NK-92 treated with Interleukin-12 subunit alpha and Interleukin-12 subunit beta, amount 100 ng/mL, for 24 hours (cell line): Measurements from ENCODE around the gene TAB3.

Experiments
- DNase-seq: peaks from one replicate; lab custom pipeline; 2025; lab: John Stamatoyannopoulos, UW

TAB3 gene

DNA sequence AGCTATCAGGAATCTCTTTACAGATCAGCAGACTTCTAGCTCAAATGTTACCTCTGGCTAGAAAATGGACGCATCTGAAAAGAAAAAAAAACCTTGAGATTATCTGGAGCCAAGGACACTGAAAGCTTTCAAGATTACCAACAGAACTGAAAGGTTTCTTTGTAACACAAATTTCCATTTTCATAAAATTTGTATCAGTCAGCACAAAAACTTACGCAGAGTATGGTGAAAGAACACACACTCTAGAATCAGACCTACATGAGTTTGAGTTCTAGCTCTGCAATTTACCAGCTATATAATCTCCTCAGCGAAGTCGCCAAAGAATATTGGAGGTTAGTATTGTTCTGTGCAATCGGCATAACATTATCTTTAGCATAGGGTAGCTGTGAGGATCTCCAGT is 1.8 kb downstream of the TAB3 start:
- DNase-seq: no peak

DNA sequence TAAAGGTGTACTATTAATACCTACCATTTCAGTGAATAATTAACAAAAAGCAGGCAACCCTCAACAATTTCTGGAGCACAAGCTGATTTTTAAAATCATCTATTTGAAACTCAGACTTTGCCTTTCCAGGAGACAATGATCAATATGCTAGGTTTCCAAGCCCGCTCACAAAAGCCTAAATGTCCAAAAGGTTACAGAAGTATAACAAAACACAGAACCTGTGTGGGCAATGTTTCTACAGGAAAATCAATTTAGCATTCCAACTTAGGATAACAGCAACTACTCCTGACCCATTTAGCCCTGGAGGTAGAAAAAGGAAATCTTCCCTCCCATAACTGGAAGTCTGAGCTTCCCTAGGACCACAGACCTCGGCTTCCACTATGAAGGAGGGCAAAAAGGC is 3.9 kb downstream of the TAB3 start:
- DNase-seq: no peak

DNA sequence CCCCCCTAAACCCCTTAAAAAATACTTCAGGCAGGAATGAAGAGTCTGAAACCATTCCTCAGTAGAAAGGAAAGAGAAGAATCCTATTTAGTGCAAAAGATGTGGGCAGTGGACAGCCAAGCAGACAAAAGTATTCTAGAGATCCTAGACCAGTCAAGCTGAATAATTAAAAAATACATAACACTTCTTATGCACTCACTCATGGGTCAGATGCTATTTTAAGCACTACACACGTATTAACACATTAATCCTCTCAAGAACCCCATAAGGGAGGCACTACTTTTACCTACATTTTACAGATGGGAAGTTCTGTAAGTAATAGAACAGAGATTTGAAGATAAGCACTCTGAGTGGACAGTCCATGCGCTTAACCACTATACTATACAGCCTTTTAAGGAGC is 5.9 kb downstream of the TAB3 start:
- DNase-seq: no peak

DNA sequence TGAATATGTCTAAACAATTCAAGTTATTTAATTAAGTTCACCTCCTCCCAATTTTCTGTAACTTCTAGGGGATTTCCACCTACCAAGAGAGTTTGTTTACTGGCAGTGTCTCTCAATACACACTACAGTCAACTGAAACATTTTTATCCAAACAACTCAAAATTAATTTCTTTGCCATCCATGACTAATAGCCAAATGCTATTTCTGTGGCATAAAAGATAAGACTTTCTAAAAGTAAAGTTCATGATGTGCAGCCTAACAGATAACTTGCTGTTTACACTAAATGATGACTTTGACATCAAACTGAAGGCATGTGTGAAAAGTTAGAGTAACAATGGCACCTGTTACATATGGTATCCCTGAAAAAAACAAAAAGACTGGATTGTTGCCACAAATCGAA is 7.3 kb downstream of the TAB3 start:
- no peak for DNase-seq

DNA sequence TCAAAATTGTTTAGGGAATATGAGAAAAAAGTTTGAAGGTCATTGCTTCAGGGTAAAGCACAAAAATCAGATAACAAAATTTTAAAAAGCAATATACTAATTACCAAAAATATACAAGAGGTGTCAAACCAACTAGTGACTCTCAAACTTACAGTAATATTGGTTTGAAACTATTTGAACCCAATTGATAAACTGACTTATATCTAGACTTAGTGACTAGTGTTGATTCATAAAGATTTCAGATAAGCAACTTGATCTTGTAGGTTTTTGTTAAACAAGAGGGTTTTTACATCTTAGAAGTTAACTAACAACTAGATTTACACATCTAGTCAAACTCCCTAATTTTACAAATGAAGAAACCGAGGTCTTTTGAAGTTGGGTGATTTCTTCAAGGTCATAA is 7.7 kb downstream of the TAB3 start:
- DNase-seq: no peak

DNA sequence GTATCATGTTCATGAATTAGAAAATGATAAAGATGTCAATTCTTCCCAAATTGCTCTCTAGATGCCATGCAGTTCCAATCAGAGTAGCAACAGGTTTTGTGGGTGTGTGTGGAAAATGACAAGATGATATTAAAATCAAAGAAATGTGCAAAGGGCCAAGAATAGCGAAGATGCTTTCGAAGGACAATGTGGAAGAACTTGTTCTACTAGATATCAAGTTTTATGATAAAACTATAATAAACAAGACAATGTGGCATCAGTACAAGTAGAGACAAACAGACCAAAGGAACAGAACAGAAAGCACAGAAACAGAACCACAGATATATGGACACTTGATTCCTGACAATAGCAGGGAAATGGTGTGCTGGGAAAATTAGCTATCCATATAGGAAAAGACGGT is 9.0 kb downstream of the TAB3 start:
- DNase-seq: no peak

DNA sequence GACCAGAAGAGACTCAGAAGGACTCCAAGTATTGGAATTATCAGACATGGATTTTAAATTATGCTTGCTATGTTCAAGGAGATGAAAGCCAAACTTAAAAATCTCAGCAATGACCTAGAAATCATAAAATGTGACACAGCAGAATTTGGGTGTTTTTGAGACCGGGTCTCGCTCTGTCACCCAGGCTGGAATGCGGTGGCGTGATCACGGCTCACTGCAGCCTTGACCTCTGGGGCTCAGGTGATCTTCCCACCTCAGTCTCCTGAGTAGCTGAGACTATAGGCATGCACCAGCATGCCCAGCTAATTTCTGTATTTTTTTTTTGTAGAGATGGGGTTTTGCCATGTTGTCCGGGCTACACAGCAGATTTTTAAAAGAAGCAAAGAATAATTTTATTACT is 12.7 kb downstream of the TAB3 start:
- no peak for DNase-seq

DNA sequence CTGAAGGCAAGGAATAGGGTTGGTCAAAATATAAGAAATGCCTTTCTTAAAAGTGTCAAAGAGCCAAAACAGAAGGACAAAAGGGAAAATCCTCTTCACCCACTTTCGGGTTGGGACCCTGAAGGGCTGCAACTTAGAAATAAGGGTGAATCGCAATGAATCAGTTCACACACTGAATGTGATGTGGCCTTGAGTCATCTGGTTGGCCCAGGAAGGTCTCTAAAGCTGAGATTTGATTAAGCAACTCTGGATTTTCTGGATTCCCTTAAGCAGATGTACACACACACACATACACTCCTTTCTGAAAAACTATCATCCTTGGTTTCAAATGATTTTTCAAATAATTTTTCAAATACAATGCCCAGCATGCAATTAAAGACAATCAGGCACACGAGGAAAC is 13.1 kb downstream of the TAB3 start:
- DNase-seq: peak; percentile 0

DNA sequence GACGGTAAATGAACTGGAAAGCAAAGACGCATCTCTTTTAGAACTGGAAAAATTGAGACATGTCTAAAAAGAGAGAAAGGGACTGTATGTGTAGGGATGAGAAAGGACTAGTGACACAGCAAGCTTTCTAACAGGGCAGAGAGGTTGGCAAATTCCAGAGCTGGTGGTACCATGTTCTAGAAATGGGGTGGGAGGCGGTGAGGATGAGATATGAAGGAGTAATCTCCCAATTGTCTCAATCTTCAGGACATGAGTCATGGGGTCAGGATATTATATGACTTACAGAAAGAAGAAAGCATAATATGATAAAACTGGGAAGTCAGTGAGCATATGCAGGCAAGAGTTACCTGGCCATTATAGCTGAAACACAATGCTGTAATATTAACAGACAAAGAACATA is 14.2 kb downstream of the TAB3 start:
- no peak for DNase-seq

DNA sequence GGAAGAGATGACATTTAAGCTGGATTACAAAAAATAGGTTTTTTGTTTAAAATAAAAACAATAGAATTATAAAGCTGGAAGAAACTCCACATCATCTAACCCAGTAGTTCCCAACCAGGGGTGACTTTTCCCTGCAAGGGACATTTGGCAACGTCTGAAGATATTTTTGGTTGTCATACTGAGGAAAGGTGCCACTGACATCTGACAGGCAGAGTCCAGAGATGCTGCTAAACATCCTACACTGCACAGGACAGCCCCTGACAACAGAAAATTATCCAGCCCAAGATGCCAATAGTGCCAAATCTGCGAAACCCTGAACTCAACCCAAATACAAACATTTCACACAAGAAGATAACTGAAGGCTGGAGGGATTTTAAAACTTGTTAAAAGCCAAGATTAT is 18.5 kb downstream of the TAB3 start:
- no peak for DNase-seq

DNA sequence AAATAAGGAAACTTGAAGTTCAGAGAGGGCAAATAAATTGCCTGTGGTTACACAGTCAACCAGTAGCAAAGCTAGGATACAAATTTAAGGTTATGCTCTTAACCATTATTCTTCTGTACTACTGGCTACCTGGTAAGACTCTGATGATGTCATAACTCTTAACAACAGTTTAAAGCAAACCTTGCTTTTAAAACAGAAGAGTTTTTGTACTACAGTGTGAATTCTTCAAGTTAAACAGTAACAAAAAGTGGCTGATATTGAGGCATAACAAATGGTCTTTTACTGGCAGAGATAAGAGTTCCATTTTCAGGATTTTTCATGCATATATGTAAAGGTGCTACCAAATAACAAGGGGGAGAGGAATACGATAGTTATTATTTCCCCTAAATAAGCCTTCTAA is 23.4 kb downstream of the TAB3 start:
- DNase-seq: no peak

DNA sequence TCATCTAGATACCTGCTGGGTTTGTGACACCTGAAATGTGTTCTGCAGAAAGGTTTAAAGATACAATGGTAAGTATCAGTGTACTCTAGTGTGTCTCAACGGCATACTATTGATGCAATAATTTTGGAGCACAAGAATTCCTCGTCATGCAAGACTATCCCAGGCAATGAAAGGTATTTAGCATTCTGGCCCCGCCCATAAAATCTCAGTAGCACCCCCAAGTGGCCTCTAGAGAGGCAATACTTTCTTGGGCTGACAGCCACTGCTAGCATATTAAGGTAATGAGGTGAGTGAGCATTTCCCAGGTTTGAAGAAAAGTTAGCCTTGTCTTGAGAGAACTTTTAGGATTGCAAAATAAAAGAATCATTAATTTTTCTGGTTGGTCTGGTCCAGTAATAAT is 24.0 kb downstream of the TAB3 start:
- no peak for DNase-seq

DNA sequence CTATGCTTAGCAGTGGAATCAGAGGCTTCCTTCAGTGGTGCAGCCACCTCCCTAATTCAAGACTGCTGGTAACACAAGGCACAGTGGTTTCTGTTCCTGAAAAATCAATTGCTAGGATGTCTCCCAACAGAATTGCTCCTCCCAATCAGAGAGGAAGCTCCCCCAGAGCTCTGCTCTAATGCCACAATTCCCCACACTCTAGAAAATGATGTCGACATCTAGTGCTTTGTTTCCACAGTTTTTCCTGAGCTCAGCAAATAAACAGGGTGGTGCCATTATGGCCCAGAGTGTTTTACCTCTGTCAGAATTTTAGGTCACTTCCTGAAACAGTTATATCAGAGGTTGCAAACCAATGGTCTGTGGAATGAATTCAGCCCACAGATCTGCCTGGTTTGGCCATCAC is 24.7 kb downstream of the TAB3 start:
- DNase-seq: no peak

DNA sequence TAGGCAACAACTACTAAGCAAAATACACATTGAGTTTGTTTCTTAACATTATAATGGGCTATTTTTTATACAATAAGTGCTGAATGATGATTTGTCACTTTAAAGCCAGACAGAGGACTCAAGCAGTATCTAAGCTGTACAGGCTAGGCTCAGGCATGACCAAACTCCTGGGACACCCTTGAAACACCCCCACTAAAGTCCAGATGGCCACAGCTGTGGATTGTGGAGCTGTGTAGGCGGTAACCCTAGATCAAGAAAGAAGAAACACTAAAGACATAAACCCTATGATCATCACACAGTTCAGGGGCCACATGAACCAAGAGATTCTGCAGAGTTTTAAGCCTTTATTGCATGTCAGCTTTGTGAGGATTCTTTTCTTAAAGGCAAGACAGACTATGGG is 25.1 kb downstream of the TAB3 start:
- DNase-seq: no peak

DNA sequence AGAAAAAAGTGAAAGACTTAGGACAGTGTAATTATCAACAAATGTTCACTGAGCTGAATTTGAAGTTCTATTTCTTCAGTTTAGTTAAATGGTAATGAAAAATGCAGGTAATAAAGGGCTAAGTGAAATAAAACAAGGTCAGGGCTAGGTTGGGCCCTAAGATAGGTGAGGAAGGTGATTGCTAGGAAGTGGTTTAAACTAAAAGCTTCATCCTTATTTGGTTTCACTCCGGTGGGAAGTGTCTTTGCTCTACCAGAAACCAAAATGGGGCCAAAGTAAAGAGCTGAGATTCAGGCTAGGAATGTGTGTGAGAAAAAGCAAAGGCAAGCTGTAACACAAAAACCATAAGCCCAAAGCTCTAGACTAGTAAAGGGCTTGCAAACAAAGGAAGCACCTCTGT is 31.0 kb downstream of the TAB3 start:
- no peak for DNase-seq

DNA sequence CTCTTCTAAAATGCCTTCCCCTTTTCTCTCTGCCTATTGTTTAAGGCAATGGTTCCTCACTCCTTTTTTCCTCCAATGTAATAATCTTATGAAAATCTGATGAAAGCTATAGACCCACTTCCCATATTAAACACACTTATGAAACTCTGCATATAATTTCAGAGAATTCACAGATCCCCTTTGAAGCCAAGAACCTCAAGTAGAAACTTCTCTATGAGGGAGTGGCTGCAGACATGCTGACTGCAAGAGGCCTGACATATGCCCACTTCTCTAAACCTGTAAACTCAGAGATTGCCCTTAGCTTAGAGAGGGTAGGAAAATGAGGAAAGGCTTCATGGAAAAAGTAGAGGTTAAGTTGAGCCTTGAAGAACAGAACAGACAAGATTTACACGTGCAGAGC is 37.6 kb downstream of the TAB3 start:
- no peak for DNase-seq

DNA sequence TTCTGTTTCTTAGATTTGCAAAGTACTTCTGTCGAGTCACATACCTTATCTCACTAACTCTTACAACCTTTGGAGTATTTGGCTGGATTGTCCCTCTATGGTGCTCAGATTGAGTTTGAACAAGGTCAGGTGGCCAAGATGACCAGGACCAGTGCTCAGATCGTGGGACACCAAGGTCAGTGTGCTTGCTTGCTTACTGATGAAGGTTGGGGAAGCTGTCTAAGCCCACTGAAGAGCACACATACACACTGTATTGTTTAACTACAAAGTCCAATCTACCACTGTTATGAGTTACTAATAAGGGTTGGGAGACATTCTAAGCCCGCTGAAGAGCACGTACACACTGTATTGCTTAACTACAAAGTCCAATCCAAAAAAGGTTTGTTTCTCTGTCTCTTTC is 53.7 kb downstream of the TAB3 start:
- DNase-seq: no peak

DNA sequence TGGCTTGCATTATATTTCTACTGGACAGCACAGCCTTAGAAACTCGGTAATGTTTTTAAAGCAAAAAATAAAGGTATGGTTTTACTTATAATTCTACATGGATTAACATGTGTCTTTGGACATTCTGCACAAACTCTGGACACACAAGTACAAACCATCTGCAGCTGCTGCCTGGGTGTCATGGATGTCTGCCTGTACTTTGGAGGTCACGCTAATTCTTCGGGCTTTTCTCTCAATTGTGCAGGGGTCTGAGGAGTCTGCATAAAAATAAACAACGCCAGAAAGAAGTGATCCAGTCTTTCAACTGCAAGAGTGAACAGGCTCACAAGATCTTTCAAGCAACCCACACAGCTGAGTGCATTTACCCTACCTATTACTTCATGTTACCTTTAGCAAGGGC is 55.2 kb downstream of the TAB3 start:
- no peak for DNase-seq

DNA sequence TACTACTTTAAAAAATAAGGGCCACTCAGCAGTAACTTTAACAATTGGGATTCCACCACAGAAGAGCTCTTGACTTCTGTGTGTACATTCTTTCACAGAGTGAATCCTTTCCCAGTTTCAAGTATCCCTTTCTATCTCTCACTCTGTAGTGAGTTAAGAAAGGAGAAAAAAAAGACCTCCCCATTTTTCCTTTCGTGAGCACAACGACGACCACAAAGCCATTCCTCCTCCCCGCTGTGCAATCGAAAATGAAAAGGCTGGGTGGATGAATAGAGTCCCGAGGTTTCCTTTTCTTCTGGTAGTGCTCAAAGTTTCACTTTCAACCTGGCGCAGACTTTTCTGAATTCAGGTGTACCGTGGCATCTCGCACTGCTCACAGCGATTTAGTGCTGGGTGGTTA is 58.0 kb downstream of the TAB3 start:
- no peak for DNase-seq

DNA sequence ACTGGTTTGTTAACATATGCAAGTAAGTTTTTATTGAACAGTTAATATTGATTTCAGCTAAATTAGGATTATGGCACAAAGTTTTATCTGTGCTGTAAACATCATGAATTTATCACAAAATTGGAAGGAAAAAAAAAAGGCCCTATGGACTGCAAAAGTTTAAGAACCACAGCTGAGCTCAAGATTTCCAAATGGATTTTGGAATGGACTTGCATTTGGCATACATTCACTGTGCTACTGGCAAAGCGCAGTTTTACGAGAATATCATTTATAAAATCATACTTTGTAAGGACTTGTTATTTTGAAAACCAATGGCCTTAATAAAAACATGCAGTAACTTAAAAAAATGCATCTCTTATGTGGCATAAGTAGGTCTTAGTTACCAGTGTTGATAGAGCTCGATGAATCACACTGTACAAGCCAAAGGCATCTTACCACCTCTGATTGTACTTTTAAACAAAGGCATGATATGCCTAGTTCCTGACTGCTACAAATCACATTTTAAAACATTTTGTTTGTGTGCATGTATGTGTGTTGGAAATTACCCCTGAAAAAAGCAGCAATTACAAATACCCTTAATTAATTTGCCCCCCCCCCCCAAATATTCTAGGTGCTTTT is 58.6 kb downstream of the TAB3 start:
- DNase-seq: no peak

DNA sequence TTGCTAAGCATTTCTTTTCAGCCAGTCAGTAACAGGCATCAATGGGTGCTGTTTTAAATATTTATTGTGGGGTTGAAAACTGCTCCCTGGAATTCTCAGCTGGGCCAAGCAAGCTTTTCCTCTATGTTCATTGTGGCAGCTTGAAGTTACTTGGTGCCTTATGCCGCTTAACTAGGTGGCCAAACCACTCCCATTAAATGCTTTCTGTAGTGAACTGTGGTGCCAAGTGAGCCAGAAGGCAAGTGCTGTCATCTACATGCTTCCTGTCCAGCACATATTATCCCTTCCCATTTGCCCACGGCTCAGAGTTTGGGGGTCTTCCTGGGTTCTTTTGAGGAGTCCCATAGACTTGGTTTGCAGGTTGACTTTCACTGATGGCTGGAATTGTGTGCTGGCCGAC is 64.8 kb downstream of the TAB3 start:
- DNase-seq: no peak

DNA sequence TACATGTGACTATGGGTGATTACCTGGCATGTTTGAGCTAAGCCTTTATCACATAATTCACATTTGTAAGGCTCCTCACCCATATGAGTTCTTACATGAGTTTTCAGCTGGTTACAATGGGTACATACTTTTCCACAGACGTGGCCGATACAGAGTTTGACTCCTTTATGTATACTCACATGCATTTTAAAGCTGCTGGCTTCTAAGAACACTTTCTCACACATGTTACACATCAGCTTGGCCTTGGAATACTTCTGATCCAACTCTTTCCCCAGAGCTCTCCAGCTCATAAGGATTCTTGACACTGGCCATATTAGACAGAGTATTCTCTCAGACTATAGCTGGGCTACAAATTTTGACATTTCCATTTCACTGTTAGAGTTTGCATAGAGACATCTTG is 66.3 kb downstream of the TAB3 start:
- no peak for DNase-seq

DNA sequence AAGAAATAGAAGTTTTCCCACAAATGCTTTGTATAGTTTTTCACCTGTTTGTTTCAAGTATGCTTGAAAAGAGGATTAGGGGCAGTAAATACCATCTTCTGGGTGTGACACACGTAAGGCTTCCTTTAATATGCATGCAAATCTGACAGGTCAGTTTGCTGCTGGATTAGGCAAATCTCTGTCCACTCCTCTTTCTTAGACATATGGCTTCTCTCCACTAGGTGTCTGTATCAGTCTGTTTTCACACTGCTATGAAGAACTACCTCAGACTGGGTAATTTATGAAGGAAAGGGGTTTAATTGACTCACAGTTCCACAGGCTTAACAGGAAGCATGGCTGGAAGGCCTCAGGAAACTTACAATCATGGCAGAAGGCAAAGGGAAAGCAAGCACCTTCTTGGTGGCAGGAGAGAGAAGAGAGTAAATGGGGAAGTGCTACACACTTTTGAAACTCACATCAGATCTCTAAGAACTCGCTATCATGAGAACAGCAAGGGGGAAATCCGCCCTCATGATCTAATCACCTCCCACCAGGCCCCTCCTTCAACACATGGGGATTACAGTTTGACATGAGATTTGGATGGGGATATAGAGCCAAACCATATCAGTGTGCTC is 66.9 kb downstream of the TAB3 start:
- DNase-seq: no peak

DNA sequence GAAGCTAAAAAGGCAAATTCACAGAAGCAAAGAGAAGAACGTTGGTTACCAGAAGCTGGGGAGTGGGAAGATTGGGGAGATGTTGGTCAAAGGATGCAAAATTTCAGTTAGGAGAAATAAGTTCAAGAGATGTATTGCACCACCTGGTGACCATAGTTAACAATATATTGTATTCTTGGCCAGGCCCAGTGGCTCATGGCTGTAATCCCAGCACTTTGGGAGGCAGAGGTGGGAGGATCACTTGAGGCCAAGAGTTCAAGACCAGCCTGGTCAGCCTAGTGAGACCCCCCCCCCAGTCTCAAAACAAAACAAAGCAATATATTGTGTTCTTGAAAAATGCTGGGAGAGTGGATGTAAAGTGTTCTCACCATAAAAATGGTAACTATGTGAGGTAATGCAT is 67.9 kb downstream of the TAB3 start:
- DNase-seq: no peak

DNA sequence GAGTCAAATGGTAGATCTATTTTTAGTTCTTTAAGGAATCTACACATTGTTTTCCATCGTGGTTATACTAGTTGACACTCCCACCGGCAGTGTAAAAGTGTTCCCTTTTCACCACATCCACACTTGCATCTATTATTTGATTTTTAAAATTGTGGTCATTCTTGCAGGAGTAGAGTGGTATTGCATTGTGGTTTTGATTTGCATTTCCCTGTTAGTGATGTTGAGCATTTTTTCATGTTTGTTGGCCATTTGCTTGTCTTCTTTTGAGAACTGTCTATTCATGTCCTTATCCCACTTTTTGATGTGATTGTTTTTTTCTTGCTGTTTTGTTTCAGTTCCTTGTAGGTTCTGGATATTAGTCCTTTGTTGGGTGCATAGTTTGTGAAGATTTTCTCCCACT is 70.0 kb downstream of the TAB3 start:
- no peak for DNase-seq
